Trophoblast cell (in vitro differentiated cells and primary cell): Measurements from ENCODE around the gene NDUFB11.

ENCODE experiments used
- DNase-seq, 2 donors: peaks; one replicate each; pipeline ENCODE4 v3.0.0-alpha.2; 2016
- H2AFZ ChIP-seq: 2 replicates; pipeline ENCODE4 v1.6.1; 2013; ENCODE audit warnings: low read length, moderate library complexity, mild to moderate bottlenecking; ENCODE audit not compliant: insufficient read depth, poor library complexity
- H2AK5ac ChIP-seq: 2 replicates; pipeline ENCODE4 v1.6.1; 2013; ENCODE audit warnings: mild to moderate bottlenecking, low read length
- H2BK120ac ChIP-seq: 2 replicates; pipeline ENCODE4 v1.6.1; 2013; ENCODE audit warnings: low read length, mild to moderate bottlenecking, moderate library complexity; ENCODE audit not compliant: insufficient read depth, poor library complexity
- H2BK12ac ChIP-seq: 2 replicates; pipeline ENCODE4 v1.6.1; 2013; ENCODE audit warnings: mild to moderate bottlenecking, low read length, moderate library complexity
- H2BK5ac ChIP-seq: 2 replicates; pipeline ENCODE4 v1.6.1; 2013; ENCODE audit warnings: low read length, low read depth, moderate library complexity, mild to moderate bottlenecking; ENCODE audit not compliant: poor library complexity
- H3K14ac ChIP-seq: 2 replicates; pipeline ENCODE4 v1.6.1; 2013; ENCODE audit warnings: mild to moderate bottlenecking, low read length
- H3K18ac ChIP-seq: 2 replicates; pipeline ENCODE4 v1.6.1; 2013; ENCODE audit warnings: mild to moderate bottlenecking, low read length
- H3K23ac ChIP-seq: 2 replicates; pipeline ENCODE4 v1.6.1; 2013; ENCODE audit warnings: low read length
- H3K27ac ChIP-seq: 2 replicates; pipeline ENCODE4 v1.5.1; 2013; ENCODE audit warnings: low read depth, mild to moderate bottlenecking, inconsistent platforms, low read length, moderate library complexity
- H3K27me3 ChIP-seq: 2 replicates; pipeline ENCODE4 v1.6.1; 2013; ENCODE audit warnings: inconsistent platforms, mild to moderate bottlenecking, low read length, moderate library complexity; ENCODE audit not compliant: insufficient read depth
- H3K36me3 ChIP-seq, 2 experiments: 1 replicate in 1 of 2; 2 replicates in 1 of 2; pipeline ENCODE4 v1.6.1; 2013; ENCODE audit warnings: low read length in 2 of 2, mild to moderate bottlenecking in 2 of 2, moderate library complexity in 1 of 2; ENCODE audit not compliant: insufficient read depth in 2 of 2, control insufficient read depth in 1 of 2
- H3K4ac ChIP-seq: 2 replicates; pipeline ENCODE4 v1.6.1; 2013; ENCODE audit warnings: low read depth, mild to moderate bottlenecking, low read length, moderate library complexity
- H3K4me1 ChIP-seq, 2 experiments: 1 replicate in 1 of 2; 2 replicates in 1 of 2; pipeline ENCODE4 v1.6.1; 2013; ENCODE audit warnings: low read length in 2 of 2, mild to moderate bottlenecking in 2 of 2, moderate library complexity in 1 of 2; ENCODE audit not compliant: insufficient read depth in 2 of 2, control insufficient read depth in 1 of 2
- H3K4me2 ChIP-seq: 2 replicates; pipeline ENCODE4 v1.6.1; 2013; ENCODE audit warnings: inconsistent platforms, mild to moderate bottlenecking, low read length, moderate library complexity
- H3K4me3 ChIP-seq: 2 replicates; pipeline ENCODE4 v1.5.1; 2013; ENCODE audit warnings: mild to moderate bottlenecking, low read depth, low read length, inconsistent platforms
- H3K79me1 ChIP-seq: one replicate; pipeline ENCODE4 v1.6.1; 2013; ENCODE audit warnings: low read length
- H3K79me2 ChIP-seq: 2 replicates; pipeline ENCODE4 v1.6.1; 2013; ENCODE audit warnings: low read length, mild to moderate bottlenecking; ENCODE audit not compliant: control insufficient read depth, insufficient read depth, poor library complexity
- H3K9ac ChIP-seq: 2 replicates; pipeline ENCODE4 v1.6.1; 2013; ENCODE audit warnings: mild to moderate bottlenecking, low read length
- H3K9me3 ChIP-seq: 2 replicates; pipeline ENCODE4 v1.6.1; 2013; ENCODE audit warnings: low read depth, mild to moderate bottlenecking, control low read depth, inconsistent platforms, low read length; ENCODE audit not compliant: insufficient read depth
- H4K12ac ChIP-seq: 2 replicates; pipeline ENCODE4 v1.6.1; 2013; ENCODE audit warnings: low read depth, mild to moderate bottlenecking, low read length, moderate library complexity
- H4K8ac ChIP-seq: 2 replicates; pipeline ENCODE4 v1.6.1; 2013; ENCODE audit warnings: low read depth, mild to moderate bottlenecking, low read length, moderate library complexity
- H4K91ac ChIP-seq: one replicate; pipeline ENCODE4 v1.6.1; 2013; ENCODE audit warnings: low read depth, mild to moderate bottlenecking, low read length, moderate library complexity
- WGBS: extraction: QIAGEN DNeasy Blood & Tissue Kit; methylation state at CpG from one replicate; pipeline ENCODE4 v1.1.7; 2013; ENCODE audit warnings: missing lambda C conversion rate; ENCODE audit not compliant: insufficient read length, insufficient coverage; ENCODE audit errors: extremely low coverage; 5-methylcytosine and 5-hydroxymethylcytosine counted together

NDUFB11 gene

GRCh38 chrX:47185241-47185640, 40.7 kb upstream of the NDUFB11 start:
- H2BK120ac ChIP-seq: no peak overlapping the region
- H3K4me1 ChIP-seq: no peaks in the 10 kb centered on the region
- no peak overlapping the region for H3K4ac ChIP-seq
- no peaks in the 10 kb centered on the region for H3K9me3 ChIP-seq
- H3K36me3 ChIP-seq: peaks cover 57 to 58% of the 10 kb centered on the region in 2 experiments
- H4K8ac ChIP-seq: no peak overlapping the region
- no peaks in the 10 kb centered on the region for H3K79me1 ChIP-seq
- H3K9ac ChIP-seq: no peak overlapping the region
- H2AFZ ChIP-seq: no peak overlapping the region
- no peak overlapping the region for H3K4me2 ChIP-seq
- H3K14ac ChIP-seq: no peak overlapping the region
- no peak overlapping the region for H2AK5ac ChIP-seq
- no peak overlapping the region for H3K4me3 ChIP-seq
- no peaks in the 10 kb centered on the region for H3K27me3 ChIP-seq
- no peak overlapping the region for H3K18ac ChIP-seq
- no peaks in the 10 kb centered on the region for H3K79me2 ChIP-seq
- no peak overlapping the region for H2BK12ac ChIP-seq
- no peak overlapping the region for H3K27ac ChIP-seq
- no peak for DNase-seq
- no peak overlapping the region for H3K23ac ChIP-seq
- no CpG with 5 or more reads among the region's 17 CpGs for WGBS
- H4K91ac ChIP-seq: no peak overlapping the region
- H4K12ac ChIP-seq: no peak overlapping the region
- H2BK5ac ChIP-seq: no peak overlapping the region

GRCh38 chrX:47184486-47184885, 40.0 kb upstream of the NDUFB11 start:
- Histone ChIP-seq H2BK120ac (no peak overlapping the region), H3K14ac (no peak overlapping the region), H3K4me3 (no peak overlapping the region), H3K18ac (no peak overlapping the region), H3K27me3 (no peaks in the 10 kb centered on the region), H3K4me2 (no peak overlapping the region), H3K9ac (no peak overlapping the region), H2BK5ac (no peak overlapping the region), H3K79me2 (no peaks in the 10 kb centered on the region), H3K23ac (no peak overlapping the region), H4K12ac (no peak overlapping the region), H3K79me1 (no peaks in the 10 kb centered on the region), H3K4me1 (no peaks in the 10 kb centered on the region), H4K91ac (no peak overlapping the region), H3K9me3 (no peaks in the 10 kb centered on the region), H2BK12ac (no peak overlapping the region), H4K8ac (no peak overlapping the region), H3K36me3 (peaks cover 64 to 65% of the 10 kb centered on the region in 2 experiments), H3K4ac (no peak overlapping the region), H3K27ac (no peak overlapping the region), H2AFZ (no peak overlapping the region), H2AK5ac (no peak overlapping the region)
- WGBS: no CpG with 5 or more reads among the region's 4 CpGs
- no peak for DNase-seq

- Histone ChIP-seq H2AK5ac (no peak overlapping the region), H2AFZ (no peak overlapping the region), H2BK120ac (no peak overlapping the region), H3K4me3 (no peak overlapping the region), H3K79me2 (no peaks in the 10 kb centered on the region), H3K27ac (no peak overlapping the region), H3K18ac (no peak overlapping the region), H3K23ac (no peak overlapping the region), H3K4me1 (no peaks in the 10 kb centered on the region), H3K4me2 (no peak overlapping the region), H4K12ac (no peak overlapping the region), H2BK12ac (no peak overlapping the region), H3K79me1 (no peaks in the 10 kb centered on the region), H3K4ac (no peak overlapping the region), H4K91ac (no peak overlapping the region), H2BK5ac (no peak overlapping the region), H3K27me3 (no peaks in the 10 kb centered on the region), H3K14ac (no peak overlapping the region), H4K8ac (no peak overlapping the region), H3K9me3 (no peaks in the 10 kb centered on the region), H3K36me3 (peaks cover 82 to 84% of the 10 kb centered on the region in 2 experiments), H3K9ac (no peak overlapping the region)
- WGBS: no CpG with 5 or more reads among the region's 9 CpGs
- DNase-seq: no peak
Measured at GRCh38 chrX:47182106-47182700, 37.7 kb upstream of the NDUFB11 start.

GRCh38 chrX:47181301-47181700, 36.8 kb upstream of the NDUFB11 start:
- no peaks in the 10 kb centered on the region for H3K27me3 ChIP-seq
- no peaks in the 10 kb centered on the region for H3K79me2 ChIP-seq
- peaks cover 79 to 82% of the 10 kb centered on the region in 2 experiments for H3K36me3 ChIP-seq
- no peak overlapping the region for H2AK5ac ChIP-seq
- no peak overlapping the region for H4K91ac ChIP-seq
- no peak overlapping the region for H3K18ac ChIP-seq
- no peak overlapping the region for H2BK120ac ChIP-seq
- no peak overlapping the region for H3K4me2 ChIP-seq
- H3K4me3 ChIP-seq: no peak overlapping the region
- no peak overlapping the region for H4K8ac ChIP-seq
- no peak overlapping the region for H2BK12ac ChIP-seq
- no peaks in the 10 kb centered on the region for H3K9me3 ChIP-seq
- H2AFZ ChIP-seq: no peak overlapping the region
- H2BK5ac ChIP-seq: no peak overlapping the region
- H3K27ac ChIP-seq: no peak overlapping the region
- no CpG with 5 or more reads among the region's 10 CpGs for WGBS
- no peak overlapping the region for H4K12ac ChIP-seq
- no peaks in the 10 kb centered on the region for H3K79me1 ChIP-seq
- no peak overlapping the region for H3K23ac ChIP-seq
- no peak overlapping the region for H3K4ac ChIP-seq
- DNase-seq: no peak
- H3K4me1 ChIP-seq: no peaks in the 10 kb centered on the region
- H3K9ac ChIP-seq: no peak overlapping the region
- H3K14ac ChIP-seq: no peak overlapping the region
